ENCODE results near the gene TBX1.

Gene TBX1

DNA sequence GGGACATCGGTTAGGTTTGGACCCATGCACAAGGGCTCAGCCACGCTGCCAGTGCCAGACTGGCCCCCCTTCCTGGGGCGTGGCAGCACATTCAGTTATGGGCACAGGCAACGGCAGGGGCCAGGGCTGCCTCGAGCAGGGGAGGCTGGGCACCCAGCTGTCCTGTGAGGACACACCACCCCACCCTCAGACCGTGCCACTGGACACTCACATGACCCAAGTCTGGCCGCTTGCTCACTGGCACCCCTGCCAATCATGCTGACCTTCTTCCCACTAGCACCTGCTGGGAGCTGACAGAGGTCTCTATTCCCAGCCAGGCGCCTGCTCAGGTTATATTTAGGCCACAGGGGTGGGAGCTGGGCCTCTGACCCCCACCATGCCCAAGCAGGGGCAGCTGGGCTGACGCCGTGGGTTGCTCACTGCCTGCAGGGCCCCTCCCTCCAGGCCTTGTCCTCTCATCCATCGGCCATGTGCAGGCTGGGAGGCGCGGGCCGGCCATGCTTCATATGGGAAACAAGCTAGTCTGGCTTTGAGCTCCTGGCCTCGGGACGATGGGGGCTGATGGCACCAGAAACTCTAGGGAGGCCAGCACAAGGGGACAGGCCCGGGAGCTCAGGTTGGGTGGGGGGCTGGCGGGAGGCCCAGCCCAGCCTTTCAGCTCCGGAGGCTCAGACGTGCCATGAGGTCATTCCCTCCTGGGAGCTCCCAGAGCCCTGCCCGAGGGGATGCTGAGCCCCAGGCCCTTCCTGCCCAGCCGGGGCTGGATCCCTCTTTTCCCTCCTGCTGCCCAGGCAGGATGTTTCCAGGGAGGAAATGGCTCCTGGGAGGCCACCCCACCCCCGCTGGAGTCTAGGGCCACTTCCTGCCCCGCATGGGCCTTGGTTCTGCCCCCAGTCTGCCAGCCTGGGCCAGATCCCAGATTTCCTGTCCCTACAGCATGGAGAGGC is 15.2 kb upstream of the TBX1 start:
- no peak overlapping the region for H3K4me3 ChIP-seq (ENCODE audit: insufficient read depth, low read depth, low read length)
- WGBS, 2 experiments: 83% methylated on average over 24 of the region's 24 CpGs
- H3K27me3 ChIP-seq (ENCODE audit: control insufficient read depth, insufficient read depth, low read length, poor library complexity, severe bottlenecking): no peaks in the 10 kb centered on the region
- H3K36me3 ChIP-seq (ENCODE audit: control insufficient read depth, insufficient read depth, low read length): no peaks in the 10 kb centered on the region
- no peaks in the 10 kb centered on the region for H3K9me3 ChIP-seq (ENCODE audit: control insufficient read depth, low read length)
- H3K4me1 ChIP-seq (ENCODE audit: control insufficient read depth, insufficient read depth, low read length): peaks cover 23% of the 10 kb centered on the region
- H3K27ac ChIP-seq (ENCODE audit: insufficient read depth, low read depth, low read length, poor library complexity, severe bottlenecking): no peak overlapping the region

- no peaks in the 10 kb centered on the region for H3K9me3 ChIP-seq (ENCODE audit: control insufficient read depth, low read length)
- 95 to 96% methylated on average over 13 of the region's 13 CpGs for WGBS, 2 experiments
These were observed 13.9 kb upstream of the TBX1 start for GRCh38 chr22:19746726-19747125.

DNA sequence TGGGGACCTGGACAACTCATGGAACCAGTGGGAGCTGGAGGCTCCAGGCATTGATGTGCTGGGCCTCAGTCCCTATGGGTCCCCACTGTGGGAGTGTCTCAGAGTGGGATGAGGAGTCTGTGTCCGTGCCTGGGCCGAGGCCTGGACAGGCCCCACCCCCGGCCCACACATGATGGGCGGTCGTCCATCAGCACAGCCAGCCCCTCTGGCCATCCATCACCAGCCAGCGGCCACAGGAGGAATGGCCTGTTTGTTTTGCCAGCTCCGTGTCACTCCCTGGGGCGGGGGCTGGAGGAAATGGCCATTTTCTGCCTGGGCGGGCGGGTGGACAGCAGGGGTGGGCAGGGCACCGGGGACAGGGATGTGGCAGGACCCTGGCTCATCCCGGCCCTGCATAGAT is 13.0 kb upstream of the TBX1 start:
- Histone ChIP-seq H3K4me3 (ENCODE audit: insufficient read depth, low read depth, low read length) (no peak overlapping the region), H3K9me3 (ENCODE audit: control insufficient read depth, low read length) (no peaks in the 10 kb centered on the region), H3K36me3 (ENCODE audit: control insufficient read depth, insufficient read depth, low read length) (no peaks in the 10 kb centered on the region), H3K4me1 (ENCODE audit: control insufficient read depth, insufficient read depth, low read length) (peaks cover 33% of the 10 kb centered on the region), H3K27me3 (ENCODE audit: control insufficient read depth, insufficient read depth, low read length, poor library complexity, severe bottlenecking) (peaks cover 9% of the 10 kb centered on the region), H3K27ac (ENCODE audit: insufficient read depth, low read depth, low read length, poor library complexity, severe bottlenecking) (no peak overlapping the region)
- WGBS, 2 experiments: 81 to 86% methylated on average over 12 of the region's 12 CpGs

More at GRCh38 chr22:19746726-19747125, 13.9 kb upstream of the TBX1 start:
- Histone ChIP-seq H3K27ac (ENCODE audit: insufficient read depth, low read depth, low read length, poor library complexity, severe bottlenecking) (no peak overlapping the region), H3K36me3 (ENCODE audit: control insufficient read depth, insufficient read depth, low read length) (no peaks in the 10 kb centered on the region), H3K4me1 (ENCODE audit: control insufficient read depth, insufficient read depth, low read length) (peaks cover 33% of the 10 kb centered on the region), H3K4me3 (ENCODE audit: insufficient read depth, low read depth, low read length) (no peak overlapping the region), H3K27me3 (ENCODE audit: control insufficient read depth, insufficient read depth, low read length, poor library complexity, severe bottlenecking) (peaks cover under 1% of the 10 kb centered on the region)

DNA sequence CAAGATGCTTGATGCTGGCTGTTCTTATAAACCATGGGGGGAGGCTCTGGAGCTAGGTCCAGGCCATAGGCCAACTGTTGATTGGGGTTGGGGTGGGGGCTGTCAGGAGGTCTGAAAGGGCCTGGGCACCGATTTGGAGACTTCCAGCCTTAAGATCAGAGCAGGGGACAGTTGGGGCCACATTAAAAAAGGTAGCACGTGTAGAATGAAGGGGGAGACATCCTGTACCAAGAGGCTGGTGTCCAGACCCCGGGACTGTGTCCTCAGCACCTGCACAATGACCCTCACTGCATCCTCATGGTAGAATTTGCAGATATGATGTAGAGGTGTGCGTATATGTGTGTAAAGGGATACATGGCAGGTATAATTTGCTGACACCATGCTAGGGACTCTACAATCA is 12.4 kb upstream of the TBX1 start:
- H3K4me1 ChIP-seq (ENCODE audit: control insufficient read depth, insufficient read depth, low read length): peaks cover 33% of the 10 kb centered on the region
- H3K27ac ChIP-seq (ENCODE audit: insufficient read depth, low read depth, low read length, poor library complexity, severe bottlenecking): no peak overlapping the region
- H3K9me3 ChIP-seq (ENCODE audit: control insufficient read depth, low read length): no peaks in the 10 kb centered on the region
- WGBS, 2 experiments: 77 to 91% methylated on average over 3 to 4 of the region's 4 CpGs
- no peak overlapping the region for H3K4me3 ChIP-seq (ENCODE audit: insufficient read depth, low read depth, low read length)
- H3K27me3 ChIP-seq (ENCODE audit: control insufficient read depth, insufficient read depth, low read length, poor library complexity, severe bottlenecking): peaks cover 15% of the 10 kb centered on the region
- no peaks in the 10 kb centered on the region for H3K36me3 ChIP-seq (ENCODE audit: control insufficient read depth, insufficient read depth, low read length)

DNA sequence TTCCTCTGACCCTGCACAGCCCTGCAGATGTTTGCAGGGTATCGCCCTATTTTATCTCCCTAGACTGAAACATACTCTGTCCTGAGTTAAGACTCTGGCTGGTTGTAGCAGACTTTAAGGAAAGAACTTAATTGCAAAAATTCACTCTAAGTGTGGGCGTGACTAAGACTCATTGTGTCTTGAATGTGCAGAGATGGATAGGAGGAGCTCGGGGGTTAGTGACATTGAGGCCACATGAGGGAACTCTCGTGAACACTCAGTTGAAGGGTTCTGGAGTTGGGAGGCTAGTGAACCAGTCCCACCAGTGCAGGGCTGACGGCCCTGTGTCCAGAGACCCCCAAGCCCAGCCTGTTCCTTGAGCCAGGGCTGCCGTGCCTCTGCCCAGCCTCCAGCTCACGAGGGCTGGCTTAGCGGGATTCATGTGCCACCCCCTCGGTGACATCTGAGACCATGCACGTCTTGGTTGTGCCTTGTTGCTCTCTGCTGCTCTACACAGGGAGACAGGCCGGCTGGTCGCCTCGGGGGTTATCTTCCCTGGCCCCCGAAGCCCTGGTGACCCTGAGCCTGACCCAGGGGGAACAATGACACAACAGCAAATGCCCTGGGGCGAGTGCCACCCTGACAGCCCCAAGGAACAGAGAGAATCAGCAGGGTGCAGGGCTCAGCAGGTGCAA is 11.4 kb upstream of the TBX1 start:
- H3K27ac ChIP-seq (ENCODE audit: insufficient read depth, low read depth, low read length, poor library complexity, severe bottlenecking): no peak overlapping the region
- no peaks in the 10 kb centered on the region for H3K9me3 ChIP-seq (ENCODE audit: control insufficient read depth, low read length)
- H3K27me3 ChIP-seq (ENCODE audit: control insufficient read depth, insufficient read depth, low read length, poor library complexity, severe bottlenecking): peaks cover 25% of the 10 kb centered on the region
- no peaks in the 10 kb centered on the region for H3K36me3 ChIP-seq (ENCODE audit: control insufficient read depth, insufficient read depth, low read length)
- 80 to 84% methylated on average over 15 of the region's 15 CpGs for WGBS, 2 experiments
- no peak overlapping the region for H3K4me3 ChIP-seq (ENCODE audit: insufficient read depth, low read depth, low read length)
- peaks cover 33% of the 10 kb centered on the region for H3K4me1 ChIP-seq (ENCODE audit: control insufficient read depth, insufficient read depth, low read length)

DNA sequence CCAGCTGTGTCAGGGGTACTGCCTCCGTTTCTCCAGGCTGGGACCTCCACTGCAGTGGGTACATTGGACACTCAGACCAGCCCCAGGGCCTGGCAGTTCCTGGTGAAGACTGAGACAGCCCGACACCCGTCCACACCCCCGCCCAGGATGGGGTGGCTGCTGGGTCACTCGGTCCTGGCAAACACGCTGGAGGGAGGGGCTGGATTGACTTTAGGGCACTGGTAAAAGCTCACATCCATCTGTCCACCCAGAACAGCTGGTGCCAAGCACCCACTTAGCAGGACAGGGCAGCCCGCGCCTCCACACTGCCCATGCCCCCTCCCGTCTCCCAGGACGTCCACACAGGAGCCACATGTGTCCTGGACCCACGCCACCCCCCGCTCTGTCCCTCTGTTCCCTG is 10.7 kb upstream of the TBX1 start:
- Histone ChIP-seq H3K27me3 (ENCODE audit: control insufficient read depth, insufficient read depth, low read length, poor library complexity, severe bottlenecking) (peaks cover 32% of the 10 kb centered on the region), H3K27ac (ENCODE audit: insufficient read depth, low read depth, low read length, poor library complexity, severe bottlenecking) (no peak overlapping the region)
- 93% methylated on average over 12 of the region's 12 CpGs for WGBS, 2 experiments

GRCh38 chr22:19750507-19751490 is 9.8 kb upstream of the TBX1 start:
- WGBS, 2 experiments: 52 to 58% methylated on average over 26 to 27 of the region's 27 CpGs
- H3K4me3 ChIP-seq (ENCODE audit: insufficient read depth, low read depth, low read length): no peak overlapping the region
- no peaks in the 10 kb centered on the region for H3K36me3 ChIP-seq (ENCODE audit: control insufficient read depth, insufficient read depth, low read length)
- H3K27ac ChIP-seq (ENCODE audit: insufficient read depth, low read depth, low read length, poor library complexity, severe bottlenecking): no peak overlapping the region
- H3K9me3 ChIP-seq (ENCODE audit: control insufficient read depth, low read length): no peaks in the 10 kb centered on the region
- H3K27me3 ChIP-seq (ENCODE audit: control insufficient read depth, insufficient read depth, low read length, poor library complexity, severe bottlenecking): peaks cover 42% of the 10 kb centered on the region
- peaks cover 39% of the 10 kb centered on the region for H3K4me1 ChIP-seq (ENCODE audit: control insufficient read depth, insufficient read depth, low read length)

More for the DNA sequence above, 10.7 kb upstream of the TBX1 start:
- Histone ChIP-seq H3K4me3 (ENCODE audit: insufficient read depth, low read depth, low read length) (no peak overlapping the region), H3K9me3 (ENCODE audit: control insufficient read depth, low read length) (no peaks in the 10 kb centered on the region), H3K36me3 (ENCODE audit: control insufficient read depth, insufficient read depth, low read length) (no peaks in the 10 kb centered on the region), H3K4me1 (ENCODE audit: control insufficient read depth, insufficient read depth, low read length) (peaks cover 36% of the 10 kb centered on the region)

- Histone ChIP-seq H3K27me3 (ENCODE audit: control insufficient read depth, insufficient read depth, low read length, poor library complexity, severe bottlenecking) (peaks cover 50% of the 10 kb centered on the region), H3K4me1 (ENCODE audit: control insufficient read depth, insufficient read depth, low read length) (peaks cover 43% of the 10 kb centered on the region)
These were observed 8.9 kb upstream of the TBX1 start for GRCh38 chr22:19751497-19752245.

DNA sequence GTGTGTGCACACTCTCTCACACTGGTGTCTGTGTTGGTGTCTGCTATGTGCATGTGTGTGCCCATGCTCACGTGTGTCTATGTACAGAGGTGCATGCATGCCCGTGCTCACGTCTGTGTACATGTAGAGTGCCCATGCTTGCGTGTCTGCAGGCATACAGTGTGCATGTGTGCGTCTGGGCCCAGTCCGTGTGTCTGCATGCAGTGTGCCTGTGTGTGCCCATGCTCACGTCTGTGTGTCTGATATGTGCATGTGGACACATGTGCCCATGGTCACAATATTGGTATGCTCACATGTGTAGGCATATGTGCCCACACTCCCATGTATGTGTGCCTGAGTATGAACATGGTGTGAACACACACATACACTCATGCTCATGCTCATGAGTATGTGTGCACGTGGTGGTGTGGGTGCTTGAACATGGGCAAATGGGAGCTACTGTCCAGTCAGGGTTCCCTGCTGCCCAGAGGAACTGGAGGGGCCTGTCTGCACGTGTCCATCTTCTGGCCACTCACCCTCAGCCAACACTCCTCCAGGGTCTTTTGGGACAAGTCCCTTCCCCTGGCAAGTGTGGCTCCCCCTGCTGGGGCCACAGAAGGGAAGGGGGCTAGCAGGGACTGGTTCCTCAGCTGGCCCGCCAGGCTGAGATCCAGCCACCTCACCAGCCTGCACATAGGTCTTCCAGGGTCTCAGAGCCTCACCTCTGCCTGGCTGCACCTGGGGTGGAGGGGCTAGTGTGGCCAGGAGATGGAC is 7.3 kb upstream of the TBX1 start:
- Histone ChIP-seq H3K4me1 (ENCODE audit: control insufficient read depth, insufficient read depth, low read length) (peaks cover 50% of the 10 kb centered on the region), H3K27me3 (ENCODE audit: control insufficient read depth, insufficient read depth, low read length, poor library complexity, severe bottlenecking) (peaks cover 66% of the 10 kb centered on the region), H3K4me3 (ENCODE audit: insufficient read depth, low read depth, low read length) (no peak overlapping the region), H3K36me3 (ENCODE audit: control insufficient read depth, insufficient read depth, low read length) (no peaks in the 10 kb centered on the region), H3K27ac (ENCODE audit: insufficient read depth, low read depth, low read length, poor library complexity, severe bottlenecking) (no peak overlapping the region), H3K9me3 (ENCODE audit: control insufficient read depth, low read length) (no peaks in the 10 kb centered on the region)
- 84 to 87% methylated on average over 10 of the region's 10 CpGs for WGBS, 2 experiments

More at GRCh38 chr22:19751497-19752245, 8.9 kb upstream of the TBX1 start:
- Histone ChIP-seq H3K36me3 (ENCODE audit: control insufficient read depth, insufficient read depth, low read length) (no peaks in the 10 kb centered on the region), H3K9me3 (ENCODE audit: control insufficient read depth, low read length) (no peaks in the 10 kb centered on the region), H3K27ac (ENCODE audit: insufficient read depth, low read depth, low read length, poor library complexity, severe bottlenecking) (no peak overlapping the region), H3K4me3 (ENCODE audit: insufficient read depth, low read depth, low read length) (no peak overlapping the region)
- 90% methylated on average over 14 of the region's 14 CpGs for WGBS, 2 experiments
